GM19238 (cell line): ENCODE results near the gene ACBD6.
"Not testable (repeated sequence)": the region's sequence is repeated elsewhere in the genome, so short reads cannot be mapped to it uniquely, and the experiment has no call there.

Experiments used
- DNase-seq: peaks from one replicate; pipeline ENCODE4 v3.0.0; 2011; ENCODE audit warnings: low spot score; ENCODE audit not compliant: insufficient read length

The ACBD6 gene

GRCh38 chr1:180502361-180503279 is at the start of gene ACBD6:
TSS of gene ACBD6 (minus strand) at chr1:180502577. CDS start at chr1:180502266, 311 bp downstream.
- peak; percentile 81 for DNase-seq

DNA sequence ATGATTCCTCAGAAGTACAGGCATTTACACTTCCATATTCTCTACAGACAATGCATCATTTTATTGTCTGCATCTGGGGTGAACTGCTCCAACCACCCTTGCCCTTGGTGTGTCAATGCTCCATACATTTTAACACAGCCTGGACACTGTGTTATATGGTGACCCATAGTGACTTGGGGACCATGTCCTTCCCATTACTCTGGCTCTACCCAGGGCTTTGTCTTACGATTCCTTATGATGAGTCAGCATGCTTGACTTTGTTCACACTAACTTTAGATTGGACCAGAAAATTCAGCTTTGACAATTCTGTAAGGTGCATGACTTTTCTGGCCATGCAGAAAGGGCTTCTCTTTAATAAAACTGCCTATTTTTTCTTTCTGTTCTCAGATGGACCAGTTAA is 49.6 kb upstream of the ACBD6 start:
- DNase-seq = no peak

DNA sequence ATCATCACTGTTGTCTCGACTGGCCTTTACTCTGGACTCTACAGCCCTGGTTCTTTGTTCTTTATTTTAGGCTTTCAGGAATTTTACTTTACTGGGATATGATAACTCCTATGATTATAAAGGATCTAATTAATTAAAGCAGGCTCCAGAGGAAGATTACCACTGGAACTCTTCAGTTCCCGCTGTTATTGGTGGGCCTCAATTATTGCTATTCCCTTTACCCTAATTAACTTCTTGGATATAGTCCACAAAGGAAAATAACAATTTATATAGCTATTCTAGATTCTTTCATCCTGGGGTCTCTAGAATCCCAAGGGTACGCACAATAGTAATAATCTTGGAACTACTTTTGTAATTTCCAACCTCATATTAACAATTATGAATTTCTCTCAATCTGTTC is 47.9 kb upstream of the ACBD6 start:
- DNase-seq = no peak

- DNase-seq = not testable (repeated sequence)
Measured at GRCh38 chr1:180549770-180550169, 47.4 kb upstream of the ACBD6 start.

DNA sequence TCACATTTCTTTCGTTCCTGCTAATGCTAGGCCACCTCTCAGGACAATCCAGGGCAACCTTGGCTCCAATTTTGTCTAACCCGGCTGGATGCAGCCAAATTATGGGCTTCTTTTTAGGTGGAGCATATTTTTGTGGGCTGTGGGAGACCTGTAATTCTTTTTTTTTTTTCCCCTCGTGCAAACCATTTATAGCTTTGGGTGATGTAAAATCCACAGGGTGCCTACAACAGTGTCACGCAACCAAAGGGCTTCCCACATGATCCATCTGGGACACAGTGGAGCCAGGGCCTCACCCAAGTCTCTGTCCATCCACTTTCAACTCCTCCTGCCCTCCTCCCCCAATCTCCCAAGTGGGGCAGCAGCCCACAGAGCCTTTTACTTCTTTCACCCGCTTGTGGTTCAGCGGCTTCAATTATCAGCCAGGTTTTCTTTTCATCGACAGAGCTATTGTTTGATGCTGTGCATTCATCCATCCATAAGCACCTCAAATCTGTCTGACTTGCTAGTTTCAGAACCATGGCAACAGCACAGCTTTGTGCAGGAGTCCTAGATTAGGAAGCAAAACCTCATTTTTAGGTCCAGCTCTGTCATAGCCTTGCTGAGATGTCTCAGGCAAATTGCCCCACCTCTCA is 46.4 kb upstream of the ACBD6 start:
- DNase-seq = no peak

GRCh38 chr1:180545991-180546390 is 43.6 kb upstream of the ACBD6 start:
- DNase-seq = no peak

DNA sequence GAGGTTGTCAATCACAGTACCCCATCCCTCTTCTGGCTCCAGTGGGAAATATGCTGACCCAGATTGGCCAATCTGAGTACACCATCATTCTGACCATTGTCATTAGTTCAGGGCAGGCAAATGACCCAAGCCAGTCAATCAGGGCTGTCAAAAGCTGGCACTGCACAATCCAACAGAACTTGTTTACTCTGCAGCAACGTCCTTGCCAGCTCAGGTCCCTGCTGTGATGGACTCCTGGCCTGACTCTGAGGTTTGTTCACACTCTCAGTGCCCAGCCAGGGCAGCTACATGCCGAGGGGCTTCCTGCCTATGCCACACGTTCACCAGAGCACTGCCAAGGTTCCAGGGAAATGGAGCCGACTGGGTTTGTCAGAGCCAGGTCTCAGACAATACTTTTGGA is 41.7 kb upstream of the ACBD6 start:
- DNase-seq = no peak

DNA sequence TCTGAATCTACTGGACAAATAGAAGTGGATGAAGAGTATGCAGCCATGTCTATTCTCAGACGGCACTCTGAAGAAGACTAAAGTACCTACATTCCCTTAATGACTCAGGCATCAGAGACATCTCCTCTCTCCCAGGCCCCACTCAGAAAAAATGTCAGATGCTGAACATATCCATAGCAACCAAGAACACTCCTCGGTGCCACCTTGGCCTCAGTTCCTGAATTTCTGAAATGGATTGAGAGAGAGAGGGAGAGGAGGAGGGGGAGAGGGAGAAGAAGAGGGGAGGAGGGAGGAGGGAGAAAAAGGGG is 40.4 kb upstream of the ACBD6 start:
- DNase-seq = no peak

DNA sequence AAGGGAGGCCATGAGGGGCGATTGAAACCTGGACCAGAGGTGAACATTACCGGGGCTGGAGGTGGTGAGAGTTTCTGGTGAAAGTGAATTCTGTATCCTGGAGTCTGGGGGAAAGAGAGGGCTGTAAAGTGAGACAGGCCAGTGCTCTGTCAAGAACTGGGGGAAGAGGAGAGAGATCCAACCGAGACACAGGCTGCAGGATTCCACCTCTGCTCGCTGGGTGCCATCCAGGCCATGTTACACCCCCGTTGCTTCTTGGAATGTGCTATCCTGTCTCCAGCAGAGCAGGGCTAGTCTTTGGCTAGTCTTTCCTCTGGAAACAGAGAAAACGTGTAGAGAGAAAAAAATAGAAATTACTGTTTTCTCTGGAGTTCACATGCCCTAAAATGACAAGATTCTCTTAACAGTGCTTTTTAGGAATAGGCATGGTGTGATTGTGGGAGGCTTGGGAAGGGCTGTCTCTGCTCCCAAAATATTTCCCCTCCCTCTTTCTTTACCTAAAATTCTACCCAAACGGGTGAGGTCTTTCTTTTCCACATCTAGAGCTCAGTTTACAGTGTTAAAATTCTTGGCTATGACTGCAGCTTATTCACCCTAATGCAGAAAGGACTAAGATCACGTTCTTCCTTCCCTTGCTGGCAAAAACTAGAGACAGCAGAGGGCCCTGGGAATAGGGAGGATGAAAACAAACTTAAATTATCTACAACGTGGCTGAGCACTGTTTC is 39.9 kb upstream of the ACBD6 start:
- DNase-seq = no peak

GRCh38 chr1:180540697-180541594 is 38.6 kb upstream of the ACBD6 start:
- no peak for DNase-seq

DNA sequence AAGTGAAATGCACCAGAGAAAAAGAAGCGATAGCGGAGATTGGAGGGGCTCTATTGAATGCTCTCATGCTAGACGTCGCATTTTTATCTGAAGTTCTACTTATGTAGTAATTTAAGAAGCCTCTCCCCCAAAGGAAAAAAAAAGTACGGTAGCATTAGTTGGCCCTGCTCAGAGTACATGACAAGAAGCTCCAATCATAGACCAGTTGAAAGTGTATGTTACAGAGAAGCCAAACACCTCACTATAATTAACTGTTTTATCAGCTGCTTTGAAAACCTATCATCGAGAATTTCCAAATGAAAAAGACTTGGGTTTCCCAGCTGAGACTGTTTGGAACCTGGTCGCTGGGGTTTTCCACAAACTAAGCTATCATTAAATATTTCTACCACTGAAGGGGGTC is 36.8 kb upstream of the ACBD6 start:
- no peak for DNase-seq

- no peak for DNase-seq
Measured at GRCh38 chr1:180536821-180537372, 34.5 kb upstream of the ACBD6 start.

GRCh38 chr1:180535418-180535999 is 33.1 kb upstream of the ACBD6 start:
- no peak for DNase-seq

GRCh38 chr1:180534214-180534613 is 31.8 kb upstream of the ACBD6 start:
- no peak for DNase-seq

DNA sequence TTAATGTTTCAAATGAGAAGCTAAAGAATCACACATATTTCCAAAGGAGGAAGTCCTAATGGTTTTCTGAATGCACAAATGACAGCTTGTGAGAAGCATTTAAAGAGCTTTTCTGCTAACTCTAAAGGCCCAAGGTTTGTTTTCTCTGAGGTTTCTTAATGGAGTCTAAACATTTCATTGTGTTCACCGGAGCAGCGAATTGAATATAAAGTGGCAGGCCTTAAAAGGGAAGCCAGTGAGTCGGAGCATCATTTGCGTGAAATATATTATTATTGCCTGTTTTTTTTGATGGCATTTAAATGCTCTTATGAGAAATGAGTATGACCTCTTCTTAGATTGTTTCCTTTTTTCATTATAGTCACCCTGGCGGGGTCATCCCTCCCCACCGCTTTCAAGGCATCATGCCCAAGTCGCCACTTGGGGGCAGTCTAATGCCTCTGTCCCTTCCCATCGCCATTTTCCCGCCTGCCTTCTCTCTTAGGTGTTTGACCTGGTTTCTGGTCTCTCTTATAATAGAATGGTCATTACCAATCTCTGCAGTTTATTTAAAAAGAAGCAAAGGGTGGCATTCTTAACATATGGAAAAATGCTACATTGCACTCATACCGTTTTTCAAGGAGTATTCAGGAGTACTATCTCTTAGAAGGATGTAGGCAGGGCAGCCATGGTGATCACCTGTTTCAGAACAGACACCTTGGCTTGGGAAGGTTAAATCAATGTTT is 31.1 kb upstream of the ACBD6 start:
- DNase-seq = peak; percentile 44

DNA sequence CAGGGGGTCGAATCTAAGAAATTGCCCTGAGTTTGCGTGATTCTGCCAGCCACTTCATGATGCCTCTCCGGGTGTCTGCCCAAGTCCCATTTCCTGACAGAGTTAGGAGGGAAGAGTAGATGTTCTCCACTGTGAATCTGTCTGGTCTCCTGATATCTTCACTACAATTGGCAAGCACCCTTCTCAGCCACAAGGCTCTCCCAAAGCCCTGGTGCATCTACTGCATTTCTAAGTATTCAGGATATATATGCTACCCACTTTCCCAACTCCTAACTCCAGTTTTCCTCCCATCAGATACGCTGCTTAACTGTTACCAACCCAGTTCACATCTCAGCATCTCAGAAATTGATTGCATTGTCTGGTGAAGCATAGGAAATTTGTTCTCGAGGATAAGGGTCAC is 30.5 kb upstream of the ACBD6 start:
- DNase-seq = no peak

GRCh38 chr1:180530501-180530900 is 28.1 kb upstream of the ACBD6 start:
- DNase-seq = no peak

GRCh38 chr1:180528868-180529470 is 26.6 kb upstream of the ACBD6 start:
- no peak for DNase-seq

DNA sequence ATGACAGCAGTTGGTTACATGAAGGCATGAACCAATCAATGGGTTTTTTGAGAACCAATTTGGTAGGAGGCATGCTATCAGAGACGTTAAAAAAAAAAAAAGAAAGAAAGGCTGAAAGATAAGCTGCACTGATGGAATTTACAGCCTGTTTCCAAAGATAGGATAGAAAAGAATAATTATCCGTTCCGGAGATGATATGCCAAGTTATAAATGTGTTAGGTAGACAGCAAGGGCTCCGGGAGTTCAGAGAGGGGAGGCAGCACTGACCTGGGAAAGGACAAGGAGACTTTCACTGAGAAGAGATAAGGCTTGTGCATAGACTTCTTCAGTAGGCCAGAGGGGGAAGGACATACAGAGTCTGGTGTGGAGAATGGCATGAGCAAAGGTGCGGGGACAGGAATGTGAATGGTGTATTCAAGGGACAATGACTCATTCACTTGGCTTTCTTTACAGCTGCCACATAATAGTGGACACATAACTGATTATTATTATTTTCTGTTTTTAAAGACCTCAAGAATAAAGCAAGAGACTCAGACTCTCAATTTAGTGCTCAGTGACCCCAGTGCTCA is 24.8 kb upstream of the ACBD6 start:
- no peak for DNase-seq
